A673 (cell line): ENCODE data around the gene GABRG3. TPM values are rescaled to one million over a fixed set of nuclear protein-coding genes. Genes with fewer than 3 reads are reported as not detected.

Source experiments
- BruUV-seq: library from RNA; stranded (reverse); fragments of 400-500 nt; replicated peaks from 2 replicates; lab custom pipeline; 2021; lab: Mats Ljungman, UMichigan
- CTCF ChIA-PET: fragments of 300-600 bp; sonication (Branson Sonifier 250); formaldehyde crosslinking; loops from one replicate; lab custom pipeline; 2022; ENCODE audit warnings: antibody characterized with exemption; lab: Charles Lee
- POLR2A ChIA-PET: fragments of 300-600 bp; sonication (Branson Sonifier 250); formaldehyde crosslinking; loops from one replicate; lab custom pipeline; 2022; ENCODE audit warnings: antibody characterized with exemption; ENCODE audit not compliant: low non-redundant PET; lab: Charles Lee
- DNase-seq: peaks from one replicate; pipeline ENCODE4 v3.0.0-alpha.2; 2015; ENCODE audit warnings: low spot score
- H3K27ac ChIP-seq: fragments of 200-600 bp; sonication (generic); 2 replicates; pipeline ENCODE4 v1.5.1; 2016; ENCODE audit warnings: mixed run types, low read depth, mild to moderate bottlenecking, mixed read lengths, antibody characterized with exemption, low read length; ENCODE audit not compliant: poor library complexity, severe bottlenecking
- H3K27me3 ChIP-seq: fragments of 200-600 bp; sonication (generic); replicated peaks from 2 replicates; pipeline ENCODE4 v1.6.1; 2017; ENCODE audit warnings: mixed run types, low read depth, mild to moderate bottlenecking, mixed read lengths, antibody characterized with exemption, low read length; ENCODE audit not compliant: insufficient read depth, poor library complexity
- H3K36me3 ChIP-seq: fragments of 200-600 bp; sonication (generic); 2 replicates; pipeline ENCODE4 v1.6.1; 2016; ENCODE audit warnings: mixed run types, mild to moderate bottlenecking, mixed read lengths, antibody characterized with exemption, low read length; ENCODE audit not compliant: insufficient read depth, poor library complexity, severe bottlenecking
- H3K4me1 ChIP-seq: fragments of 200-600 bp; sonication (generic); 2 replicates; pipeline ENCODE4 v1.6.1; 2017; ENCODE audit warnings: mixed run types, mild to moderate bottlenecking, mixed read lengths, antibody characterized with exemption, low read length; ENCODE audit not compliant: insufficient read depth, poor library complexity, severe bottlenecking
- H3K4me3 ChIP-seq: fragments of 200-600 bp; sonication (generic); 2 replicates; pipeline ENCODE4 v1.5.1; 2016; ENCODE audit warnings: low read depth, mixed run types, mild to moderate bottlenecking, mixed read lengths, low read length; ENCODE audit not compliant: poor library complexity, severe bottlenecking
- H3K9me3 ChIP-seq: fragments of 200-600 bp; sonication (generic); 2 replicates; pipeline ENCODE4 v1.6.1; 2016; ENCODE audit warnings: mixed run types, low read depth, mild to moderate bottlenecking, mixed read lengths, antibody characterized with exemption, low read length; ENCODE audit not compliant: poor library complexity, severe bottlenecking
- EZH2 ChIP-seq: fragments of 200-600 bp; sonication (generic); IDR thresholded peaks from 2 replicates; pipeline ENCODE4 v1.6.1; 2017; ENCODE audit warnings: borderline replicate concordance, low read depth, mild to moderate bottlenecking, mixed read lengths, antibody characterized with exemption, low read length; ENCODE audit not compliant: poor library complexity, severe bottlenecking
- intact Hi-C: fragments of 100-400 bp; cut with micrococcal nuclease; formaldehyde crosslinking; loops from one replicate; pipeline ENCODE4 v1.10.0; 2022; ENCODE audit not compliant: unreplicated experiment
- total RNA-seq: library from RNA; stranded (reverse); gene quantifications from 2 replicates; pipeline ENCODE4 v1.2.3, GENCODE V29; 2021
- TF ChIP-seq, protein P1 (sequence below): fragments of 300-800, 200-600 bp; sonication (generic); conservative IDR thresholded peaks from 2 replicates; pipeline ENCODE4 v1.5.1; 2017; ENCODE audit warnings: low read depth, mild to moderate bottlenecking, antibody characterized with exemption, low read length, moderate library complexity, mixed read lengths

GABRG3 gene
- total RNA-seq, 1 experiment from 2014 or later = not detected

DNA sequence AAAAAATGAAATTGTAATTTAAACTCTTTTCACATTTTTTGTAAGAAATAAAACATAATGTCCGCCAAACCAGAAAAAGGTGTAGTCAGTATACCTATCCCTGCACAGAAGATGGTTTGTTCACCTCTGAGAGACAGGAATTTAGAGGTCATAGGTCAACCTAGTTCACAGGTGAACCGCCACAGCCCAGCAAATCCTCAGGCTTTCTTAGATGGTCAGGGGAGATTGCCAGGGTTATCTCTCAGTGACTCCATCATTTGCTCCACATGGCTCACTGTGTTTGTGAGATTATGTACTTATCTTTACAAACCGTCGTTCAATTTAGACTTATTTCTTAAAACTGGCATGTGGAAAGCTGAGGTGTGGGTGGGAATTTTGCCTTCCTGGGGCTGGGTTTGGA, 264.2 kb downstream of the GABRG3 start:
- Histone ChIP-seq H3K4me1 (no peaks in the 10 kb centered on the region), H3K27me3 (no peaks in the 10 kb centered on the region), H3K27ac (no peak overlapping the region), H3K9me3 (peaks cover 46% of the 10 kb centered on the region), H3K4me3 (no peak overlapping the region), H3K36me3 (no peaks in the 10 kb centered on the region)
- TF ChIP-seq, protein P1, sequence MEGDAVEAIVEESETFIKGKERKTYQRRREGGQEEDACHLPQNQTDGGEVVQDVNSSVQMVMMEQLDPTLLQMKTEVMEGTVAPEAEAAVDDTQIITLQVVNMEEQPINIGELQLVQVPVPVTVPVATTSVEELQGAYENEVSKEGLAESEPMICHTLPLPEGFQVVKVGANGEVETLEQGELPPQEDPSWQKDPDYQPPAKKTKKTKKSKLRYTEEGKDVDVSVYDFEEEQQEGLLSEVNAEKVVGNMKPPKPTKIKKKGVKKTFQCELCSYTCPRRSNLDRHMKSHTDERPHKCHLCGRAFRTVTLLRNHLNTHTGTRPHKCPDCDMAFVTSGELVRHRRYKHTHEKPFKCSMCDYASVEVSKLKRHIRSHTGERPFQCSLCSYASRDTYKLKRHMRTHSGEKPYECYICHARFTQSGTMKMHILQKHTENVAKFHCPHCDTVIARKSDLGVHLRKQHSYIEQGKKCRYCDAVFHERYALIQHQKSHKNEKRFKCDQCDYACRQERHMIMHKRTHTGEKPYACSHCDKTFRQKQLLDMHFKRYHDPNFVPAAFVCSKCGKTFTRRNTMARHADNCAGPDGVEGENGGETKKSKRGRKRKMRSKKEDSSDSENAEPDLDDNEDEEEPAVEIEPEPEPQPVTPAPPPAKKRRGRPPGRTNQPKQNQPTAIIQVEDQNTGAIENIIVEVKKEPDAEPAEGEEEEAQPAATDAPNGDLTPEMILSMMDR = no peak
- no peak for TF ChIP-seq EZH2
- DNase-seq = no peak
- ChIA-PET CTCF (no interaction called here), POLR2A (no interaction called here)
- BruUV-seq = no TSS peak
- intact Hi-C loops = no loop called here

- Histone ChIP-seq H3K4me3 (no peak overlapping the region), H3K9me3 (peaks cover 50% of the 10 kb centered on the region), H3K27me3 (no peaks in the 10 kb centered on the region), H3K27ac (no peak overlapping the region), H3K4me1 (no peaks in the 10 kb centered on the region), H3K36me3 (no peaks in the 10 kb centered on the region)
- intact Hi-C loops = no loop called here
- DNase-seq = no peak
- POLR2A ChIA-PET = no interaction called here
- CTCF ChIA-PET = no interaction called here
- TF ChIP-seq EZH2 = no peak
- TF ChIP-seq, protein P1 = no peak
- no TSS peak for BruUV-seq
These were observed 264.7 kb downstream of the GABRG3 start for GRCh38 chr15:27235681-27236080.

- no peak for DNase-seq
- Histone ChIP-seq H3K36me3 (no peaks in the 10 kb centered on the region), H3K4me3 (no peak overlapping the region), H3K4me1 (no peaks in the 10 kb centered on the region), H3K9me3 (peaks cover 63% of the 10 kb centered on the region), H3K27ac (no peak overlapping the region), H3K27me3 (no peaks in the 10 kb centered on the region)
- intact Hi-C loops = no loop called here
- ChIA-PET POLR2A (no interaction called here), CTCF (no interaction called here)
- no TSS peak for BruUV-seq
- TF ChIP-seq, protein P1 = no peak
- no peak for TF ChIP-seq EZH2
These were observed 266.4 kb downstream of the GABRG3 start for GRCh38 chr15:27237319-27237939.
